PC-3 (cell line): ENCODE data around the gene ABHD13. TPM values are rescaled to one million over a fixed set of nuclear protein-coding genes. Genes with fewer than 3 reads are reported as not detected.

ENCODE experiments used
- ATAC-seq: fragments of 200-7000 bp; cut with Tn5 transposase; 2 replicates; pipeline ENCODE4 v1.9.1; 2020; ENCODE audit warnings: mild to moderate bottlenecking, moderate library complexity
- BruUV-seq: library from RNA; stranded (reverse); fragments of 400-500 nt; replicated peaks from 2 replicates; lab custom pipeline; 2021; lab: Mats Ljungman, UMichigan
- CTCF ChIA-PET: fragments of 300-600 bp; sonication (Branson Sonifier 250); formaldehyde crosslinking; loops from one replicate; lab custom pipeline; 2022; ENCODE audit warnings: antibody characterized with exemption; lab: Charles Lee
- POLR2A ChIA-PET: fragments of 300-600 bp; sonication (Branson Sonifier 250); formaldehyde crosslinking; loops from one replicate; lab custom pipeline; 2022; ENCODE audit warnings: antibody characterized with exemption; ENCODE audit not compliant: unreplicated experiment; lab: Charles Lee
- DNase-seq: peaks from one replicate; pipeline ENCODE4 v3.0.0-alpha.2; 2015
- H2AFZ ChIP-seq: fragments of 300-600 bp; sonication (generic); 2 replicates; pipeline ENCODE4 v1.6.0; 2016; ENCODE audit warnings: antibody characterized with exemption, low read length
- H3F3A ChIP-seq: fragments of 300-600 bp; sonication (generic); one replicate; pipeline ENCODE4 v1.6.0; 2017; ENCODE audit warnings: antibody characterized with exemption, low read length, control low read depth, mild to moderate bottlenecking; ENCODE audit not compliant: unreplicated experiment
- H3K27ac ChIP-seq: fragments of 300-600 bp; sonication (generic); 2 replicates; pipeline ENCODE4 v1.5.1; 2016; ENCODE audit warnings: mild to moderate bottlenecking, low read length
- H3K27me3 ChIP-seq: fragments of 300-600 bp; sonication (generic); 2 replicates; pipeline ENCODE4 v1.6.1; 2016; ENCODE audit warnings: low read length, mixed read lengths
- H3K36me3 ChIP-seq: fragments of 300-600 bp; sonication (generic); 2 replicates; pipeline ENCODE4 v1.6.1; 2016; ENCODE audit warnings: low read depth, mixed run types, low read length, mixed read lengths
- H3K4me1 ChIP-seq: fragments of 300-600 bp; sonication (generic); 2 replicates; pipeline ENCODE4 v1.5.1; 2016; ENCODE audit warnings: low read length; ENCODE audit not compliant: insufficient read depth
- H3K4me2 ChIP-seq: fragments of 300-600 bp; sonication (generic); 2 replicates; pipeline ENCODE4 v1.6.0; 2016; ENCODE audit warnings: low read length
- H3K4me3 ChIP-seq: fragments of 300-600 bp; sonication (generic); 2 replicates; pipeline ENCODE4 v1.5.1; 2016; ENCODE audit warnings: mild to moderate bottlenecking, low read length, mixed read lengths
- H3K79me2 ChIP-seq: fragments of 300-600 bp; sonication (generic); 2 replicates; pipeline ENCODE4 v1.6.1; 2017; ENCODE audit warnings: low read length, mixed read lengths
- H3K9ac ChIP-seq: fragments of 300-600 bp; sonication (generic); 2 replicates; pipeline ENCODE4 v1.6.0; 2016; ENCODE audit warnings: mild to moderate bottlenecking, low read length
- H3K9me2 ChIP-seq: fragments of 300-600 bp; sonication (generic); replicated peaks from 2 replicates; pipeline ENCODE4 v1.6.1; 2016; ENCODE audit warnings: mixed run types, low read length, mixed read lengths
- H3K9me3 ChIP-seq: fragments of 300-600 bp; sonication (generic); 2 replicates; pipeline ENCODE4 v1.6.1; 2016; ENCODE audit warnings: low read length, mixed read lengths
- H4K20me1 ChIP-seq: fragments of 300-600 bp; sonication (generic); 2 replicates; pipeline ENCODE4 v1.6.1; 2016; ENCODE audit warnings: low read length, mixed read lengths
- EZH2 ChIP-seq: fragments of 300-600 bp; sonication (generic); IDR thresholded peaks from one replicate; pipeline ENCODE4 v1.6.1; 2017; ENCODE audit warnings: antibody characterized with exemption, mild to moderate bottlenecking, low read length; ENCODE audit not compliant: unreplicated experiment
- EZH2phosphoT487 ChIP-seq: fragments of 300-600 bp; sonication (generic); IDR thresholded peaks from 2 replicates; pipeline ENCODE4 v1.6.1; 2018; ENCODE audit warnings: mild to moderate bottlenecking, antibody characterized with exemption, low read length, borderline replicate concordance
- intact Hi-C: fragments of 100-400 bp; cut with micrococcal nuclease; formaldehyde crosslinking; loops from 2 replicates; pipeline ENCODE4 v1.9.0; 2023
- total RNA-seq: library from RNA; depleted of rRNA; stranded (reverse); fragments of >200 nt; gene quantifications from 2 replicates; pipeline ENCODE4 v1.2.3, GENCODE V29; 2014
- TF ChIP-seq, protein P1 (sequence below): fragments of 300-600 bp; sonication (generic); conservative IDR thresholded peaks from 2 replicates; pipeline ENCODE4 v1.5.1; 2017; ENCODE audit warnings: antibody characterized with exemption, low read depth, mild to moderate bottlenecking, low read length

Gene ABHD13
- total RNA-seq, 1 experiment from 2014 or later: 3.9 TPM

DNA sequence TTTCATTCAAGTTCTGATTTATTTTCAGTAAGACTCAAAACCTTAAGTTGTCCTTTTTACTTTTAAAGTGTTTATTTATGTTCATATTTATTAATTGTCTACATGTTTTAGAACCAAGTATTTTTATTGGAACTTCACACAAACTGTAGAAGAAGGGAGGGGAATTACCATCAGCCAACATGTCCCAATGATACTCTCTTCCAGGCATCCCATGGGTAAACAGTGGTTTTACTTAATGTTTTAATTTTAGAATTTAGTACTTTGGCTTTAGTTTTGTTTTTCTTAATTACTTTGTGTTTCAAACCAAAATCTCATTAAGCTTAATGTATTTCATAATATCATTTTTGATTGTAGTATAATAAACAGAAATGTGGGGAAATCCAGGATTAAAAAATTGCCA lies 56.5 kb downstream of the ABHD13 start:
- BruUV-seq: no TSS peak
- POLR2A ChIA-PET: interaction anchor here (0.6 kb wide), 1 partner anchor 128 kb away, joined by 3 read pairs; no protein-coding TSS in a partner anchor
- H3K27me3 ChIP-seq: peaks cover 30% of the 10 kb centered on the region
- H3K9me3 ChIP-seq: no peaks in the 10 kb centered on the region
- no peaks in the 10 kb centered on the region for H3K36me3 ChIP-seq
- intact Hi-C loops: no loop called here
- no peaks in the 10 kb centered on the region; the same call in 1 of the 2 replicates for H3K4me1 ChIP-seq
- no peak for DNase-seq
- CTCF ChIA-PET: no interaction called here
- ATAC-seq: no peak
- H3K4me2 ChIP-seq: no peak overlapping the region
- H3F3A ChIP-seq: no peaks in the 10 kb centered on the region
- H3K79me2 ChIP-seq: no peaks in the 10 kb centered on the region
- no peaks in the 10 kb centered on the region for H3K9me2 ChIP-seq
- no peak overlapping the region for H3K4me3 ChIP-seq
- TF ChIP-seq EZH2phosphoT487 (no peak), EZH2 (no peak)
- TF ChIP-seq, protein P1, sequence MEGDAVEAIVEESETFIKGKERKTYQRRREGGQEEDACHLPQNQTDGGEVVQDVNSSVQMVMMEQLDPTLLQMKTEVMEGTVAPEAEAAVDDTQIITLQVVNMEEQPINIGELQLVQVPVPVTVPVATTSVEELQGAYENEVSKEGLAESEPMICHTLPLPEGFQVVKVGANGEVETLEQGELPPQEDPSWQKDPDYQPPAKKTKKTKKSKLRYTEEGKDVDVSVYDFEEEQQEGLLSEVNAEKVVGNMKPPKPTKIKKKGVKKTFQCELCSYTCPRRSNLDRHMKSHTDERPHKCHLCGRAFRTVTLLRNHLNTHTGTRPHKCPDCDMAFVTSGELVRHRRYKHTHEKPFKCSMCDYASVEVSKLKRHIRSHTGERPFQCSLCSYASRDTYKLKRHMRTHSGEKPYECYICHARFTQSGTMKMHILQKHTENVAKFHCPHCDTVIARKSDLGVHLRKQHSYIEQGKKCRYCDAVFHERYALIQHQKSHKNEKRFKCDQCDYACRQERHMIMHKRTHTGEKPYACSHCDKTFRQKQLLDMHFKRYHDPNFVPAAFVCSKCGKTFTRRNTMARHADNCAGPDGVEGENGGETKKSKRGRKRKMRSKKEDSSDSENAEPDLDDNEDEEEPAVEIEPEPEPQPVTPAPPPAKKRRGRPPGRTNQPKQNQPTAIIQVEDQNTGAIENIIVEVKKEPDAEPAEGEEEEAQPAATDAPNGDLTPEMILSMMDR: no peak
- H3K27ac ChIP-seq: no peak overlapping the region
- no peaks in the 10 kb centered on the region for H4K20me1 ChIP-seq
- no peak overlapping the region for H2AFZ ChIP-seq
- no peak overlapping the region for H3K9ac ChIP-seq

DNA sequence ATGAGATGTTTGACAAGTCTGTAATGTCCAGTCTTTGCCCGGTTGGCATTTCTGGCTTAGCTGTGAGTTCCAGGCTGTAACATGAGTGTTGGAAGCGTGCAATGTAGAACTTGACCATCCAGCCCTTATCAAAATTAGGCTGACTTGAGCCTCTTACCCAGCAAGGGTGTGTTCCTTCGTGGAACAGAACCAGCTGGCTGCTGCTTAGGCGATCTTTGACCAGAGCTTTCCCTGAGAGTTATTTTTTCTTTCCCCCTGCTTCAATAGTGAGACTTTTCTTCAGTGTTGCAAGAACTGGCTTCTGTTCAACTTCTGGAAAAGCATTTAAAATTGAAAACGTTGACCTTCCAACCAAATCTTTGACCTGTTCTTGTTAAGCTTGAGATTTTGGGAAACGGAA lies 57.9 kb downstream of the ABHD13 start:
- no peaks in the 10 kb centered on the region for H3F3A ChIP-seq
- H2AFZ ChIP-seq: no peak overlapping the region
- no peak overlapping the region for H3K4me3 ChIP-seq
- H3K4me1 ChIP-seq: no peaks in the 10 kb centered on the region; the same call in 1 of the 2 replicates
- no peaks in the 10 kb centered on the region for H3K9me2 ChIP-seq
- no peak overlapping the region for H3K9ac ChIP-seq
- ChIA-PET POLR2A (interaction anchor here (0.6 kb wide), 1 partner anchor 24 kb away, joined by 3 read pairs; no protein-coding TSS in a partner anchor), CTCF (no interaction called here)
- ATAC-seq: no peak
- intact Hi-C loops: no loop called here
- H3K4me2 ChIP-seq: no peak overlapping the region
- no peaks in the 10 kb centered on the region for H4K20me1 ChIP-seq
- no peaks in the 10 kb centered on the region for H3K36me3 ChIP-seq
- BruUV-seq: no TSS peak
- no peaks in the 10 kb centered on the region for H3K79me2 ChIP-seq
- no peak for DNase-seq
- H3K27me3 ChIP-seq: peaks cover 32% of the 10 kb centered on the region
- no peak overlapping the region for H3K27ac ChIP-seq
- no peaks in the 10 kb centered on the region for H3K9me3 ChIP-seq
- no peak for TF ChIP-seq EZH2
- TF ChIP-seq, protein P1: no peak
- TF ChIP-seq EZH2phosphoT487: no peak

DNA sequence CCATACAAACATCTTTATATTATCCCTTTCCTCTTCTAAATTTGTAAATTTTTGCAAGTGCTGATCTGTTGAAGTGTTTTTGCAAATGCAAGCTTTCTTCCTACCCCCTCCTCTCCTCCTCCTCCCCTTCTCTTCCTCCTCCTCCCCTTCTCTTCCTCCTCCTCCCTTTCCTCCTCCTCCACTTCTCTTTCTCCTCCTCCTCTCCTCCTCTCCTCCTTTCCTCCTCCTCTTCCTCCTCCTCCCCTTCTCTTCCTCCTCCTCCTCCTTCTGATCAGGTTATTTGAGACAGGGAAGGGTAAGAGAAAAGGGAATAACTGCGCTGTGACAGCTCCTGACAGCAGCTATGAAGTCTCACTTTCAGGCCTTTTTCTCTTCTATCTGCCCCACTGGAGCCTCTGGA lies 60.3 kb downstream of the ABHD13 start:
- POLR2A ChIA-PET: no interaction called here
- ATAC-seq (no peak), DNase-seq (no peak)
- BruUV-seq: no TSS peak
- Histone ChIP-seq H3K9me2 (no peaks in the 10 kb centered on the region), H3K79me2 (no peaks in the 10 kb centered on the region), H3K4me3 (no peak overlapping the region), H3K4me2 (no peak overlapping the region), H3K27me3 (peaks cover 45% of the 10 kb centered on the region), H2AFZ (no peak overlapping the region), H3F3A (no peaks in the 10 kb centered on the region), H3K36me3 (no peaks in the 10 kb centered on the region), H4K20me1 (no peaks in the 10 kb centered on the region), H3K9me3 (no peaks in the 10 kb centered on the region), H3K4me1 (no peaks in the 10 kb centered on the region), H3K27ac (no peak overlapping the region), H3K9ac (no peak overlapping the region)
- CTCF ChIA-PET: no interaction called here
- intact Hi-C loops: no loop called here
- no peak for TF ChIP-seq EZH2
- TF ChIP-seq EZH2phosphoT487: no peak
- TF ChIP-seq, protein P1: no peak
